Measurements from ENCODE around the gene TRIM42.

The TRIM42 gene

DNA sequence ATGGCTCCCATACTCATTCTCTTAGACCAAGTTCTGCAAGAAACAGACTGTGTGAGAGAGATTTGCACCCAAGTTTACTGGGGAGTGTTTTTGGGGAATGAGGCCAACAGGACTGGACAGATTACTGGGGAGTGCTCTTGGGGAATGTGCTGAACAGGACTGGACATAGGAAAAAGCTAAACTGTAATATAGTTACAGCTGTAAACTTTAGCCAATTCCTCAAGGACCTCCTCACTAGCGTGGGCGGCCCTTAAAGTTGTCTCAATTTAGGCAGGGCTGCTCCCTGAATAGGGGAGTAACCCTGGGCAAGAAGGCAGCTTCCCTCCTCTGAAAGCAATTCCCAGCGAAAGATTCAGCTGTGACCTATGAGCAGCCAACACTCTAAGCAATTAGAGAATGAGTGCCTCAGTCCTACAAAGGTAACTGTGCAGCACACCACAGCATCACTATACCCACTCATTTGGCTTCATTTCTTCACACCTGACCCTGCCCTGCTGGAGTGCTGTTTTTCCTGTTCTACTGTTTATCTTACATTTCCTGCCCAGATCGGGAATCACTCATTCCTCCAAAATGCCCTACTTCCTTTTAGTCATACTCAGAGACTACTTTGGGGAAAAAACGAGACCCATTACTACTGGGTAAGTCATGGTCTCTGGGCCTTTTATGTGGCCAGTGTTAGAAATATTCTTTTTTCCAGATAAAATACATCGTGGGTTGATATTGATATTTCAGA lies 41.3 kb upstream of the TRIM42 start:
- no peaks in the 10 kb centered on the region for H3K36me3 ChIP-seq
- no peak for TF ChIP-seq CTCF (IDR thresholded peaks at IDR 0.05; ENCODE audit: low read depth, low read length)
- no peak overlapping the region for H3K27ac ChIP-seq
- H3K9me3 ChIP-seq (ENCODE audit: severe bottlenecking), result no peaks in the 10 kb centered on the region
- H3K27me3 ChIP-seq (ENCODE audit: insufficient read depth, low read depth, severe bottlenecking), result no peaks in the 10 kb centered on the region
- DNase-seq, result no peak
- no peak overlapping the region for H3K4me3 ChIP-seq (ENCODE audit: low read depth, low read length)

- H3K9me3 ChIP-seq (ENCODE audit: severe bottlenecking), result no peaks in the 10 kb centered on the region
- H3K4me3 ChIP-seq (ENCODE audit: low read depth, low read length), result no peak overlapping the region
- DNase-seq, result no peak
These were observed 26.6 kb upstream of the TRIM42 start for GRCh38 chr3:140651287-140651686.

DNA sequence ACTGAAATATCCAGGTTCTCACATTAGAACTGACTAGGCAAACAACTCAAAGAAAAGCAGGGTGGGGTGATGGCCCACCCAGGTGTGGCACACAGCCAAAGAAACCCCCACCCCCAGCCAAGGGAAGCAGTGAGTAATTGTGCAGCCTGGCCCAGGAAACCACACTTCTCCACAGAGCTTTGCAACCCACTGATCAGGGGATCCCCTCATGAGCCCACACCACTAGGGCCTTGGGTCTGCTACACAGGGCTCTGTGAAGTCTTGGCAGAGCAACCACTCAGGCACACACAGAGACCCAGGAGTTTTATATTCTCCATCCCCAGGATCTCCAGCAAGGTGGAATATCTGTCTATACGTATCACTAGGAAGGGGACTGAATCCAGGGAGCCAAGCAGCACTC lies 22.2 kb upstream of the TRIM42 start:
- H3K27me3 ChIP-seq (ENCODE audit: insufficient read depth, low read depth, severe bottlenecking), result no peaks in the 10 kb centered on the region
- TF ChIP-seq CTCF (IDR thresholded peaks at IDR 0.05; ENCODE audit: low read depth, low read length), result no peak
- H3K9me3 ChIP-seq (ENCODE audit: severe bottlenecking), result no peaks in the 10 kb centered on the region
- no peak overlapping the region for H3K4me3 ChIP-seq (ENCODE audit: low read depth, low read length)
- no peak overlapping the region for H3K27ac ChIP-seq
- no peak for DNase-seq
- no peaks in the 10 kb centered on the region for H3K36me3 ChIP-seq

More at GRCh38 chr3:140651287-140651686, 26.6 kb upstream of the TRIM42 start:
- H3K27me3 ChIP-seq (ENCODE audit: insufficient read depth, low read depth, severe bottlenecking), result no peaks in the 10 kb centered on the region
- no peaks in the 10 kb centered on the region for H3K36me3 ChIP-seq
- TF ChIP-seq CTCF (IDR thresholded peaks at IDR 0.05; ENCODE audit: low read depth, low read length), result no peak
- H3K27ac ChIP-seq, result no peak overlapping the region

- Histone ChIP-seq H3K4me3 (ENCODE audit: low read depth, low read length) (no peak overlapping the region), H3K27ac (no peak overlapping the region), H3K9me3 (ENCODE audit: severe bottlenecking) (no peaks in the 10 kb centered on the region), H3K36me3 (no peaks in the 10 kb centered on the region), H3K27me3 (ENCODE audit: insufficient read depth, low read depth, severe bottlenecking) (no peaks in the 10 kb centered on the region)
- no peak for DNase-seq
- no peak for TF ChIP-seq CTCF (IDR thresholded peaks at IDR 0.05; ENCODE audit: low read depth, low read length)
These were observed 13.8 kb upstream of the TRIM42 start for GRCh38 chr3:140664111-140664510.

DNA sequence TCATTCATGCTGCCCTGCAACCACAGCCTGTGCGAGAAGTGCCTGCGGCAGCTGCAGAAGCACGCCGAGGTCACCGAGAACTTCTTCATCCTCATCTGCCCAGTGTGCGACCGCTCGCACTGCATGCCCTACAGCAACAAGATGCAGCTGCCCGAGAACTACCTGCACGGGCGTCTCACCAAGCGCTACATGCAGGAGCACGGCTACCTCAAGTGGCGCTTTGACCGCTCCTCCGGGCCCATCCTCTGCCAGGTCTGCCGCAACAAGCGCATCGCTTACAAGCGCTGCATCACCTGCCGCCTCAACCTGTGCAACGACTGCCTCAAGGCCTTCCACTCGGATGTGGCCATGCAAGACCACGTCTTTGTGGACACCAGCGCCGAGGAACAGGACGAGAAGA lies 4.7 kb downstream of the TRIM42 start:
- no peaks in the 10 kb centered on the region for H3K27me3 ChIP-seq (ENCODE audit: insufficient read depth, low read depth, severe bottlenecking)
- no peak for TF ChIP-seq CTCF (IDR thresholded peaks at IDR 0.05; ENCODE audit: low read depth, low read length)
- DNase-seq, result no peak
- H3K36me3 ChIP-seq, result no peaks in the 10 kb centered on the region
- H3K4me3 ChIP-seq (ENCODE audit: low read depth, low read length), result no peak overlapping the region
- no peaks in the 10 kb centered on the region for H3K9me3 ChIP-seq (ENCODE audit: severe bottlenecking)
- no peak overlapping the region for H3K27ac ChIP-seq

DNA sequence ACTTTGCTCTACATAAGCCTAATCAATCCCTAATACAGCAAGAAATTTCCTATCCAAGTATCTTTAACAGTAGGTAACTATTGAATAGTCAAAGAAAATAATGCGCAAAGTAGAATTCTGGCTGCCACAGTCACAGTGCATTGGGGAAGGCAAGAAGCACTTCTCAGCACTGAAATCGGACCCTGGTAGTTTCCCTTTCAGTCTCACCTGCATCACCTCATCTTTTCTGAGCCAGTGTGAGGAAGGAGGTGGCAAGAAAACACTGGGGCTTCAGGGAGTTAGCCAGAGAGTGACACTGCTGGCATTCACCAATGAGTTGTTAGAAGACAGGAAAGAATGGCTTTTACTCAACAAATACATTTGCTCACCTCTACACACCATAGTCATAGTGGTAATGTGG lies 8.3 kb downstream of the TRIM42 start:
- H3K4me3 ChIP-seq (ENCODE audit: low read depth, low read length), result no peak overlapping the region
- no peak overlapping the region for H3K27ac ChIP-seq
- no peaks in the 10 kb centered on the region for H3K27me3 ChIP-seq (ENCODE audit: insufficient read depth, low read depth, severe bottlenecking)
- TF ChIP-seq CTCF (IDR thresholded peaks at IDR 0.05; ENCODE audit: low read depth, low read length), result no peak
- H3K9me3 ChIP-seq (ENCODE audit: severe bottlenecking), result no peaks in the 10 kb centered on the region
- H3K36me3 ChIP-seq, result no peaks in the 10 kb centered on the region
- no peak for DNase-seq
